PC-3 (cell line): ENCODE data around the gene YY1. TPM values are rescaled to one million over a fixed set of nuclear protein-coding genes. Genes with fewer than 3 reads are reported as not detected.

Experiments used
- ATAC-seq: fragments of 200-7000 bp; cut with Tn5 transposase; 2 replicates; pipeline ENCODE4 v1.9.1; 2020; ENCODE audit warnings: mild to moderate bottlenecking, moderate library complexity
- BruUV-seq: library from RNA; stranded (reverse); fragments of 400-500 nt; replicated peaks from 2 replicates; lab custom pipeline; 2021; lab: Mats Ljungman, UMichigan
- CTCF ChIA-PET: fragments of 300-600 bp; sonication (Branson Sonifier 250); formaldehyde crosslinking; loops from one replicate; lab custom pipeline; 2022; ENCODE audit warnings: antibody characterized with exemption; lab: Charles Lee
- POLR2A ChIA-PET: fragments of 300-600 bp; sonication (Branson Sonifier 250); formaldehyde crosslinking; loops from one replicate; lab custom pipeline; 2022; ENCODE audit warnings: antibody characterized with exemption; ENCODE audit not compliant: unreplicated experiment; lab: Charles Lee
- DNase-seq: peaks from one replicate; pipeline ENCODE4 v3.0.0-alpha.2; 2015
- H2AFZ ChIP-seq: fragments of 300-600 bp; sonication (generic); 2 replicates; pipeline ENCODE4 v1.6.0; 2016; ENCODE audit warnings: antibody characterized with exemption, low read length
- H3F3A ChIP-seq: fragments of 300-600 bp; sonication (generic); one replicate; pipeline ENCODE4 v1.6.0; 2017; ENCODE audit warnings: antibody characterized with exemption, low read length, control low read depth, mild to moderate bottlenecking; ENCODE audit not compliant: unreplicated experiment
- H3K27ac ChIP-seq: fragments of 300-600 bp; sonication (generic); 2 replicates; pipeline ENCODE4 v1.5.1; 2016; ENCODE audit warnings: mild to moderate bottlenecking, low read length
- H3K27me3 ChIP-seq: fragments of 300-600 bp; sonication (generic); 2 replicates; pipeline ENCODE4 v1.6.1; 2016; ENCODE audit warnings: low read length, mixed read lengths
- H3K36me3 ChIP-seq: fragments of 300-600 bp; sonication (generic); 2 replicates; pipeline ENCODE4 v1.6.1; 2016; ENCODE audit warnings: low read depth, mixed run types, low read length, mixed read lengths
- H3K4me1 ChIP-seq: fragments of 300-600 bp; sonication (generic); 2 replicates; pipeline ENCODE4 v1.5.1; 2016; ENCODE audit warnings: low read length; ENCODE audit not compliant: insufficient read depth
- H3K4me2 ChIP-seq: fragments of 300-600 bp; sonication (generic); 2 replicates; pipeline ENCODE4 v1.6.0; 2016; ENCODE audit warnings: low read length
- H3K4me3 ChIP-seq: fragments of 300-600 bp; sonication (generic); 2 replicates; pipeline ENCODE4 v1.5.1; 2016; ENCODE audit warnings: mild to moderate bottlenecking, low read length, mixed read lengths
- H3K79me2 ChIP-seq: fragments of 300-600 bp; sonication (generic); 2 replicates; pipeline ENCODE4 v1.6.1; 2017; ENCODE audit warnings: low read length, mixed read lengths
- H3K9ac ChIP-seq: fragments of 300-600 bp; sonication (generic); 2 replicates; pipeline ENCODE4 v1.6.0; 2016; ENCODE audit warnings: mild to moderate bottlenecking, low read length
- H3K9me2 ChIP-seq: fragments of 300-600 bp; sonication (generic); replicated peaks from 2 replicates; pipeline ENCODE4 v1.6.1; 2016; ENCODE audit warnings: mixed run types, low read length, mixed read lengths
- H3K9me3 ChIP-seq: fragments of 300-600 bp; sonication (generic); 2 replicates; pipeline ENCODE4 v1.6.1; 2016; ENCODE audit warnings: low read length, mixed read lengths
- H4K20me1 ChIP-seq: fragments of 300-600 bp; sonication (generic); 2 replicates; pipeline ENCODE4 v1.6.1; 2016; ENCODE audit warnings: low read length, mixed read lengths
- EZH2 ChIP-seq: fragments of 300-600 bp; sonication (generic); IDR thresholded peaks from one replicate; pipeline ENCODE4 v1.6.1; 2017; ENCODE audit warnings: antibody characterized with exemption, mild to moderate bottlenecking, low read length; ENCODE audit not compliant: unreplicated experiment
- EZH2phosphoT487 ChIP-seq: fragments of 300-600 bp; sonication (generic); IDR thresholded peaks from 2 replicates; pipeline ENCODE4 v1.6.1; 2018; ENCODE audit warnings: mild to moderate bottlenecking, antibody characterized with exemption, low read length, borderline replicate concordance
- intact Hi-C: fragments of 100-400 bp; cut with micrococcal nuclease; formaldehyde crosslinking; loops from 2 replicates; pipeline ENCODE4 v1.9.0; 2023
- total RNA-seq: library from RNA; depleted of rRNA; stranded (reverse); fragments of >200 nt; gene quantifications from 2 replicates; pipeline ENCODE4 v1.2.3, GENCODE V29; 2014
- TF ChIP-seq, protein P1 (sequence below): fragments of 300-600 bp; sonication (generic); conservative IDR thresholded peaks from 2 replicates; pipeline ENCODE4 v1.5.1; 2017; ENCODE audit warnings: antibody characterized with exemption, low read depth, mild to moderate bottlenecking, low read length

Gene YY1
- total RNA-seq, 1 experiment from 2014 or later = 64.1 TPM

DNA sequence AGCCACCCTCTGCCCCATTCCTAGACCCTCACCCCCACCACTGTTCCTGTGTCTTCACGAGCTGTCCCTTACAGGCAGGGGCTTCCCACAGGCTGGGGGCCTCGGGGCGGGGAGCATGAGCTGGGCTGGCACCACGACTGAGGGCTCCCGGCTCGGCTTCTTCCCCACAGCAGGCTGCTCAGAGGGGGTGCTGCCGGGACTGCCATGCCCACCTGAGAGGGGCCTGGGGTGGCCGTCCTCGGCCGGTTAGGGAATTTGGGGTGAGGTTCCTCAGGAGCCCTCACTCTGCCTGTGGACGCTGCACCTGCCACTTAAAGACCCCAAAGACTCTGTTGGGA lies 91.0 kb downstream of the YY1 start:
- ATAC-seq (no peak), DNase-seq (no peak)
- intact Hi-C loops = no loop called here
- H3K4me2 ChIP-seq = no peak overlapping the region
- no peak overlapping the region for H3K27ac ChIP-seq
- no peaks in the 10 kb centered on the region for H3K79me2 ChIP-seq
- H3F3A ChIP-seq = no peaks in the 10 kb centered on the region
- TF ChIP-seq, protein P1, sequence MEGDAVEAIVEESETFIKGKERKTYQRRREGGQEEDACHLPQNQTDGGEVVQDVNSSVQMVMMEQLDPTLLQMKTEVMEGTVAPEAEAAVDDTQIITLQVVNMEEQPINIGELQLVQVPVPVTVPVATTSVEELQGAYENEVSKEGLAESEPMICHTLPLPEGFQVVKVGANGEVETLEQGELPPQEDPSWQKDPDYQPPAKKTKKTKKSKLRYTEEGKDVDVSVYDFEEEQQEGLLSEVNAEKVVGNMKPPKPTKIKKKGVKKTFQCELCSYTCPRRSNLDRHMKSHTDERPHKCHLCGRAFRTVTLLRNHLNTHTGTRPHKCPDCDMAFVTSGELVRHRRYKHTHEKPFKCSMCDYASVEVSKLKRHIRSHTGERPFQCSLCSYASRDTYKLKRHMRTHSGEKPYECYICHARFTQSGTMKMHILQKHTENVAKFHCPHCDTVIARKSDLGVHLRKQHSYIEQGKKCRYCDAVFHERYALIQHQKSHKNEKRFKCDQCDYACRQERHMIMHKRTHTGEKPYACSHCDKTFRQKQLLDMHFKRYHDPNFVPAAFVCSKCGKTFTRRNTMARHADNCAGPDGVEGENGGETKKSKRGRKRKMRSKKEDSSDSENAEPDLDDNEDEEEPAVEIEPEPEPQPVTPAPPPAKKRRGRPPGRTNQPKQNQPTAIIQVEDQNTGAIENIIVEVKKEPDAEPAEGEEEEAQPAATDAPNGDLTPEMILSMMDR = no peak
- TF ChIP-seq EZH2phosphoT487 = no peak
- no peak overlapping the region for H3K4me3 ChIP-seq
- POLR2A ChIA-PET = no interaction called here
- no TSS peak for BruUV-seq
- CTCF ChIA-PET = no interaction called here
- no peaks in the 10 kb centered on the region for H3K27me3 ChIP-seq
- no peaks in the 10 kb centered on the region for H3K36me3 ChIP-seq
- no peaks in the 10 kb centered on the region for H3K9me3 ChIP-seq
- H4K20me1 ChIP-seq = no peaks in the 10 kb centered on the region
- no peak overlapping the region for H3K9ac ChIP-seq
- no peak overlapping the region for H2AFZ ChIP-seq
- H3K4me1 ChIP-seq = no peaks in the 10 kb centered on the region
- no peaks in the 10 kb centered on the region for H3K9me2 ChIP-seq

DNA sequence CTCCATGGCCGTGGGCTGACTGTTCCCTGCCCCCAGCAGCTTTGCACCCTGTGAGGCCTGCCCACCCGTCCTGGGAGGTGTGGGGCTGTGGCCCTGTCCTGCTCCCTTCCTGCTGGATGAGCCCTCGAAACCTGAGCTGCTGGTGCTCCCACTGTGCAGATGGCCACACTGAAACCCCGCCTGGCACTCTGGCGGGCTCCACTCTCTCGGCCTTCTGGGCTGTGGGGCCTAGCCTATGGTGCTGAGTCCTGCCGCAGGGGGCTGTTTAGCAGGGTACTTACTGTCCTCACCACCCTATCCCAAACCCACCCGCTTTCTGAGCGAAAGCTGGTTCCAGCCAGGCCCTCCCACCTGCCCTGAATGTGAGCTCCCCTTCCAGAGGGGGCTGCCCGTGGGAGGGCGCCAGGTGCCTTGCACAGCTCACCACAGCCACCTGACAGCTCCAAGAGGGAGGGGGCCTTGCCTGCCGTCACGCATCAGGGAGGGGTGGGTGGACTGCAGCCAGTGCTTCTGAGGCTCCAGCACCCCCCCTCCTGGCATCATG lies 91.5 kb downstream of the YY1 start:
- intact Hi-C loops = no loop called here
- Histone ChIP-seq H3K4me2 (no peak overlapping the region), H3F3A (no peaks in the 10 kb centered on the region), H3K79me2 (no peaks in the 10 kb centered on the region), H3K27ac (no peak overlapping the region), H2AFZ (no peak overlapping the region), H3K9me2 (no peaks in the 10 kb centered on the region), H3K4me3 (no peak overlapping the region), H3K27me3 (no peaks in the 10 kb centered on the region), H3K36me3 (no peaks in the 10 kb centered on the region), H3K4me1 (no peaks in the 10 kb centered on the region), H4K20me1 (no peaks in the 10 kb centered on the region), H3K9ac (no peak overlapping the region), H3K9me3 (no peaks in the 10 kb centered on the region)
- ATAC-seq (no peak), DNase-seq (no peak)
- TF ChIP-seq EZH2 (no peak), EZH2phosphoT487 (no peak)
- TF ChIP-seq, protein P1 = no peak
- BruUV-seq = no TSS peak
- ChIA-PET POLR2A (interaction anchor here (0.6 kb wide), 1 partner anchor 45 kb away, joined by 3 read pairs; no protein-coding TSS in a partner anchor), CTCF (no interaction called here)

DNA sequence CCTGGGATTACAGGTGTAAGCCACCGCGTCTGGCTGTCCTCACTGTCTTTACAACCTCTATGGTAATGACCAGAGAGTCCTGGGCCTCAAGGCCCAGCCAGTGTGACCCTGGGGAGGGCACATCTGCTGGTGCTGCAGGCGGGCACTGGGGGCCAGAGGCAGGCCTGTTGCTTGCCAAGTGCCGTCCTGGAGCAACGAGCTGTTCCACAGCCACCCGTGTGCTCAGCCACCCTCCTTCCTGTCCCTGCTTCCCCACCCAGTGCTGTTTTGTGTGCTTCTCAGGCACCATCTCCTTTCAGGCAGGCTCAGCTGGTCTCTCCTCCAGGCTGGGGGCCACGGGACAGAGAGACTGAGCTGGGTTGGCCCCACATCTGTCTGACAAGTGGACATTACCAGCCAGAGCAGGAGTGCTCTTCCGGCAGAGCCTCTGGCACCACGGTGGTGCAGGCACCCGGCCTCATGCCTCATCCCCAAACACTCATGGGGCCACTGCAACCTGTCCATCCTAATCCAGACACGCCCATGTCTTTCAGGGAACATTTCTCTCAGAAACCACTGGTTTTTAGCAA lies 93.2 kb downstream of the YY1 start:
- POLR2A ChIA-PET = no interaction called here
- peak; percentile 14 for ATAC-seq

More for the DNA sequence above, 93.2 kb downstream of the YY1 start:
- Histone ChIP-seq H3K27me3 (no peaks in the 10 kb centered on the region), H4K20me1 (no peaks in the 10 kb centered on the region), H3K4me1 (no peaks in the 10 kb centered on the region), H3K9ac (no peak overlapping the region), H3K4me2 (no peak overlapping the region), H3K79me2 (no peaks in the 10 kb centered on the region), H3K4me3 (no peak overlapping the region), H3K27ac (no peak overlapping the region), H3F3A (no peaks in the 10 kb centered on the region), H3K9me2 (no peaks in the 10 kb centered on the region), H2AFZ (no peak overlapping the region), H3K9me3 (no peaks in the 10 kb centered on the region), H3K36me3 (peaks cover 3% of the 10 kb centered on the region; the same call in 1 of the 2 replicates)
- CTCF ChIA-PET = no interaction called here
- no peak for TF ChIP-seq EZH2
- no peak for TF ChIP-seq EZH2phosphoT487
- TF ChIP-seq, protein P1 = no peak
- no peak for DNase-seq
- intact Hi-C loops = no loop called here
- BruUV-seq = no TSS peak
